Mesothelial cell of epicardium (in vitro differentiated cells): Measurements from ENCODE around the gene CFDP1. TPM values are rescaled to one million over a fixed set of nuclear protein-coding genes. Genes with fewer than 3 reads are reported as not detected.
A peak's percentile ranks its signal among the peaks of the same experiment; 100 is the strongest.

Source experiments
- DNase-seq, 2 experiments: peaks; one replicate each; pipeline ENCODE4 v3.0.0; 2021; ENCODE audit warnings: low spot score in 2 of 2; ENCODE audit not compliant: unreplicated experiment in 2 of 2
- H3K27ac Mint-ChIP-seq: 2 replicates; pipeline ENCODE4 v1.8.0; 2021; ENCODE audit warnings: mixed read lengths
- H3K27me3 Mint-ChIP-seq: 2 replicates; pipeline ENCODE4 v1.8.0; 2021; ENCODE audit warnings: low read depth, mixed read lengths
- H3K36me3 Mint-ChIP-seq: 2 replicates; pipeline ENCODE4 v1.8.0; 2021; ENCODE audit warnings: mixed read lengths
- H3K4me1 Mint-ChIP-seq: 2 replicates; pipeline ENCODE4 v1.8.0; 2021; ENCODE audit warnings: mixed read lengths
- H3K4me3 Mint-ChIP-seq: 2 replicates; pipeline ENCODE4 v1.8.0; 2021; ENCODE audit warnings: mild to moderate bottlenecking, moderate library complexity, mixed read lengths
- H3K9me3 Mint-ChIP-seq: 2 replicates; pipeline ENCODE4 v1.8.0; 2021; ENCODE audit warnings: mixed read lengths
- total RNA-seq: library from RNA; stranded (reverse); gene quantifications from 3 replicates; pipeline ENCODE4 v1.2.1, GENCODE V29; 2021
- TF ChIP-seq, protein P1 (sequence below): fragments of 200-600 bp; sonication (generic); IDR thresholded peaks from one replicate; pipeline ENCODE4 v1.5.0; 2021; ENCODE audit warnings: antibody characterized with exemption; ENCODE audit not compliant: unreplicated experiment

The CFDP1 gene
- total RNA-seq, 1 donor from 2014 or later: 89.1 TPM

DNA sequence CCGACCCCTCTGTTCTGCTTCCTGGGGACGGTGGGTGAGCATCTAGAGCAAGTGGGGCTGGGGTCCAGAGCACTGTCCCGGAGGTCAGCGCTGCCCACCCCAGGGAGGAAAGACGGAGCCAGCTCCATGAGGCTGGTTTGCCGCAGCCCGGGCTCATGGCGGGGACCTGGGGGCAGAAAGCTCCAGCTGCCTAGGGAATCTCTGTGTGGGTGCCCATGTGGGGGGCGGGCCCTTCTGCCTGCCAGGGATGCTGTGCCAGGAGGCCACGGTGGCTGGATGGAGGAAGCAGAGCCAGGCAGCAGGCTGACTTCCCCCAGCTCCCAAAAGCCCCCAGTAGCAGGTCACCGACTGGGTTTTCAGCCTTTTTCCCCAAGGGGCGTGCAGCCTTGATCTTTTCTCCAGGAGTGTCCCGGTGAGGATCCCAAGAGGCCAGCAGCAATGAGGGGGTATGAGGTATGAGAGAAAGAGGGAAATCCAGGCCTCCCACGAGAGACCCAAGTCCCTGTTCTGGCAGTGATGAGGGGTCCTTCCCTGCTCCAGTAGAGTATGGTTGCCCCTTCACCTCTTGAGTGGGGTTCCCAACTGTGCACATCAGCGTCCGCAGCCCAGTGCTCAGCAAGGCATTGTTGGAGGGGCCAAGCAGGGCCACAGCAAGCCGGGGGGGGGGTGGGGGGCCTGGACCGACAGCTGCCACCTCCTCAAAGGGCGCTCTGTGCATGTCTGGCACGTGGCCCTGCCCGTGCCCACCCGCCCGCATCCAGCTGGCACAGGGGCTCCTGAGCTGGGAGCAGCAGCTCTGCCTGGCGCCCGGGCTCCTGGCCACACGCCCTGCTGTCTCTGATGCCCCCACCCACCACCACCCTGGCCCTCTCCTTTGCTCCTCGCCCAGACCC, 166.3 kb downstream of the CFDP1 start:
- no peak for DNase-seq
- peak overlapping the region; percentile 93 for H3K27ac Mint-ChIP-seq
- H3K4me3 Mint-ChIP-seq: peak overlapping the region; percentile 83
- H3K36me3 Mint-ChIP-seq: no peaks in the 10 kb centered on the region
- peaks cover 39% of the 10 kb centered on the region for H3K4me1 Mint-ChIP-seq
- H3K9me3 Mint-ChIP-seq: no peaks in the 10 kb centered on the region
- TF ChIP-seq, protein P1, sequence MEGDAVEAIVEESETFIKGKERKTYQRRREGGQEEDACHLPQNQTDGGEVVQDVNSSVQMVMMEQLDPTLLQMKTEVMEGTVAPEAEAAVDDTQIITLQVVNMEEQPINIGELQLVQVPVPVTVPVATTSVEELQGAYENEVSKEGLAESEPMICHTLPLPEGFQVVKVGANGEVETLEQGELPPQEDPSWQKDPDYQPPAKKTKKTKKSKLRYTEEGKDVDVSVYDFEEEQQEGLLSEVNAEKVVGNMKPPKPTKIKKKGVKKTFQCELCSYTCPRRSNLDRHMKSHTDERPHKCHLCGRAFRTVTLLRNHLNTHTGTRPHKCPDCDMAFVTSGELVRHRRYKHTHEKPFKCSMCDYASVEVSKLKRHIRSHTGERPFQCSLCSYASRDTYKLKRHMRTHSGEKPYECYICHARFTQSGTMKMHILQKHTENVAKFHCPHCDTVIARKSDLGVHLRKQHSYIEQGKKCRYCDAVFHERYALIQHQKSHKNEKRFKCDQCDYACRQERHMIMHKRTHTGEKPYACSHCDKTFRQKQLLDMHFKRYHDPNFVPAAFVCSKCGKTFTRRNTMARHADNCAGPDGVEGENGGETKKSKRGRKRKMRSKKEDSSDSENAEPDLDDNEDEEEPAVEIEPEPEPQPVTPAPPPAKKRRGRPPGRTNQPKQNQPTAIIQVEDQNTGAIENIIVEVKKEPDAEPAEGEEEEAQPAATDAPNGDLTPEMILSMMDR: no peak
- no peaks in the 10 kb centered on the region for H3K27me3 Mint-ChIP-seq

DNA sequence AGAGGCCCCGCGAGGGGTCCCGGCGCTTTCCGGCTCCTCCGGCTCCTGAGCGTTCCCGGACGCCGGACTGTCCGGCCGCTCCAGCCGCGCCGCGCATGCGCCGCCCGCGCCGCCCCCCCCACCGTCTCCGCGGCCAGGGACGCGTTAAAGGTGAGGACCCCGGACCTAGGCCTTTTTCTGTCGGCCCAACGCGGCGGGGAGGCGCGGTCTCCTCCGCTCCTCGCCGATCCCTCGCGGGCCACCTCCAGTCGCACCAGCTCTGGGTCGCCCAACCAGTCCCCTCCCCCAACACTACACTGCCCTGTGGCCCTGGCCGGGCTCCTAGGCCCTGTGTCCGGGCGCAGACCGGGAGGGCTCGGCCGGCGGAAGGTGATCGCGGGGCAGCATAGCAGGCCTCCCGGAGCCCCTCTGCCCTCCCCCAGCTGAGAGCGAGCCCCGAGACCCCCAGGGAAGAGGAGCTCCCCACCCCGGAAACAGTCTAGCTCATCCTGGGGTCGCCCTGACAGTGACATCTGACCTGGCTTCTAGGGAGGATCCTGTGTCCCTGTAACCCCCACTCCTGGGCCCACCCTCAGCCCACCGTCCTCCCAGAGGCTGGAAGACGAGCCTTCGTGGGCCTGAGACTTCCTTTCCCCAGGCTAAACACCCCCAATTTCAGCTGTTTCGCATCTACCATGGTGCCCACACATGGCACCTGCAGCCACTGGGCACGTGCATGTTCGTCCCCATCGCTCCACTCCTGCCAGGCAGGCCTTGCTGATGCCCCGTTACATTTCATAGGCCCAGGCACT, 167.2 kb downstream of the CFDP1 start:
- no peaks in the 10 kb centered on the region for H3K36me3 Mint-ChIP-seq
- H3K27ac Mint-ChIP-seq: peak overlapping the region; percentile 93
- TF ChIP-seq, protein P1: no peak
- H3K4me3 Mint-ChIP-seq: peak overlapping the region; percentile 83
- H3K4me1 Mint-ChIP-seq: peaks cover 38% of the 10 kb centered on the region
- H3K27me3 Mint-ChIP-seq: no peaks in the 10 kb centered on the region
- peak in 1 of 2 experiments; percentile 76 for DNase-seq
- no peaks in the 10 kb centered on the region for H3K9me3 Mint-ChIP-seq

DNA sequence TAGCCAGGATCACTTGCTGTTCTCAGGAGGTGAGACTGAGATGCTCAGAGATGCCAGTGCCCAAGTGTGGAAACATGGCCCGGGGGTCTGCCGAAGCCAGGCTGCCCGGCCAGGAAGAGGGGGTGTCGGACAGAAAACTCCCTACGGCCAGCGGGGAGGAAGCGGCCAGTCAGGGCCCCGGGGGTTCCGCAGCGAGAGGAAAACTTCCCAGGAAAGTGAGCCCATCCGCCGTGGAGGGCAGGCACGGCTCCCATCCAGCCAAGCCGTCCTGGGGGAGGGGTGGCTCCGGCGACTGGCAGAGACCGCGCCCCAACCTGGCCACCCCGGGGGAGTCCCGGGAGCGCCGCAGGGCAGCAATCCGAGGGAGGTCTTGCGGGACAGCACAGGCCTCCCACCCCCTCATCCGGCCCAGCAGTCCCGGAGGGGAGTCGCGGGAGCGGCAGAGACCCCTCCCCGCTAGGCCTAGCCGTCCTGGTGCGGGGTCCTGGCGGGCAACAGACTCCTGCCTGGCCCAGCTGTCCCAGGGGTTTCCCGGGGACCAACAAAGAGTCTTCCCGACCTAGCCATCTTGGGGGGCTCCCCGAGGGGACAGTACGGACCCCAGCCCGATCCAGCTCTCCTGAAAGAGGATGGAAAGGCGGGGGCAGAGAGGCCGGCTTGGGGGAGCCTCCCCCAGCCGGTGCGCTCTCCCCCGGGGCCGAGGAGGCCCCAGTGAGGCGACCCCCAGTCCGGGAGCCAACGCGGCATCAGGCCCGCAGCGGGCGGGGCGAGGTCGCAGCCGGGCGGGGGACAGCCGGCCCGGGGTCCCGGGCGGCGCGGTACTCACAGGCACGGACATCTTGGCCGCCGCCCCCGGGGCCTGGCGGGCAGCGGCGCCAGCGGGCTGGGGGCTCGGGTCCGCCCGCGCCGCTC, 168.0 kb downstream of the CFDP1 start:
- Mint-ChIP-seq H3K4me1 (peaks cover 44% of the 10 kb centered on the region), H3K27me3 (no peaks in the 10 kb centered on the region), H3K27ac (peak overlapping the region; percentile 92), H3K4me3 (peak overlapping the region; percentile 81), H3K36me3 (no peaks in the 10 kb centered on the region), H3K9me3 (no peaks in the 10 kb centered on the region)
- peak in 1 of 2 experiments; percentile 63 for DNase-seq
- TF ChIP-seq, protein P1: no peak

DNA sequence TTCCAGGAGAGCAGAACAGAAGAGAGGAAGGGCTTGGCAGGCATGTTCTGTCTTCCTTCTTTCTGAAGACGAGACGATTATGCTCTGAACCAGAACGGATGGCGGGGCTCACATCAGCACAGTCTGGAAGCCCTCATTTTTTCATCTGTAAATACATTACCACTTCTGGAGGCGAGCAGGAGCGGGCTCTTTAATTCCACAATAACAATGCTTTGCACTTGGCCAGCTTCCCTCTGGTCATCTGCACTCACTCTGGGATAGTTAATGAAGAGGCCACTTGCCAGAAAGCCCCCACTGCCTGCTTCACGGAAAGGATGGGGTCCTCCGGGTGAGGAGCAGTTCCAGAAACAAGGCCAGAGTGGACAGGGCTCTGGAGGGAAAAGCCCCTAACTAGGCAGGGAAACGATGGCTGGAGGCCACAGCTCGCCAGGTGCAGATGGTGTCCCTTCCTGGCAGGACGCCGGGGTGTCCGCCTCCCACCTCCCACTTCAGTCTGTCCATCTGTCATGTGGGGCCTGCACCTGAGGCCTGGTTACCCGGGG, 168.8 kb downstream of the CFDP1 start:
- H3K27me3 Mint-ChIP-seq: no peaks in the 10 kb centered on the region
- peaks cover 43% of the 10 kb centered on the region for H3K4me1 Mint-ChIP-seq

More for the DNA sequence above, 168.8 kb downstream of the CFDP1 start:
- Mint-ChIP-seq H3K27ac (peak overlapping the region; percentile 92), H3K9me3 (no peaks in the 10 kb centered on the region), H3K4me3 (peak overlapping the region; percentile 81), H3K36me3 (no peaks in the 10 kb centered on the region)
- TF ChIP-seq, protein P1: no peak
- DNase-seq: no peak
